Sigmoid colon (tissue), 3 donors: ENCODE results near the gene VPS35L.

Experiments
- CTCF ChIP-seq, 4 experiments: fragments of 450-650 bp in 3 of 4; fragments of 200-600 bp in 1 of 4; IDR thresholded peaks; one replicate each; pipeline ENCODE4 v1.5.1; 2016 to 2019; ENCODE audit warnings: antibody characterized with exemption in 4 of 4, mild to moderate bottlenecking in 3 of 4, moderate library complexity in 2 of 4
- POLR2A ChIP-seq, 2 donors: fragments of 450-650 bp; IDR thresholded peaks; one replicate each; pipeline ENCODE4 v1.6.1; 2016; ENCODE audit warnings: antibody characterized with exemption in 2 of 2, mild to moderate bottlenecking in 2 of 2, moderate library complexity in 2 of 2

DNA sequence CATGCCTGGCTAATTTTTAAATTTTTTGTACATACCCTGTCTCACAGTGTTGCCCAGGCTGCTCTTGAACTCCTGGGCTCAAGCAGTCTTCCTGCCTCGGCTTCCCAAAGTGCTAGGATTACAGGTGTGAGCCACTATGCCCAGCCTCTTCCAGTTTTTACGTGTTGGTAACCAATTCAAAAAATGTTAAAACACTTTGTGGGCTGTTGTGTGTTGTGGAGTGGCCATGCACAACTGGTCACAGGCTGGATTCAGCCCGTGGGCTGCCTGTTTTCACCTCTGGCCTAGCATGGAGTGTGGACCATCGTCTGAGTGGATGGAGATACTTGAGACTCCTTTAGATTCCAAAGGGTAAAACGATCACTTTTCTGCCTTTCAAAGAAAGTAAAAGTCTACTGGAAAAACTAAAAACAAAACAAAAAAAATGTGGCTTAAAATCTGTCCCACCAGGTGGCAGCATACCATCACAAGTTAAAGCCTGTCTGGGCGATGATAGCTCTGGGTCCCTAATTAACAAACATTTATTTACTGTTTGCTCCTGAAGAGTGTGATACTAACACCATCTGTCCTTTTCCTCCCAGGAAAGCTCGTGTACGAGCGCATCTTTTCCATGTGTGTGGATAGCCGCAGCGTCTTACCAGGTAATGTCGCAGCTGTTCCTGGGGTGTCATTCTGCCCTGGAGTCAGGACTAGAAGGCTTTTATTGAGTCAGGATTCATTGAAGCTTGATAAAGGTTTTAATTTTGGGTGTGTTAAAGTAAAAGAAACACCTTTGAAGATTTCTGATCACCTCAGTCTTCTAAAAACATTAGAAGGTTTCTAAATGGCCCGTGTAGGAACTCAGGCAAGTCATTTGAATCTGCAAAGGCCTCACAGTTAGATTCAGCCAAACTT is 45.8 kb downstream of the VPS35L start:
- TF ChIP-seq CTCF (IDR thresholded peaks at IDR 0.05), result peak in 3 of 4 experiments; percentile 28 to 47 (median 32)
- TF ChIP-seq POLR2A (IDR thresholded peaks at IDR 0.05), result no peak
